Measurements from ENCODE around the gene SARDH. TPM values are rescaled to one million over a fixed set of nuclear protein-coding genes. Genes with fewer than 3 reads are reported as not detected.
A peak's percentile ranks its signal among the peaks of the same experiment; 100 is the strongest.

Gene SARDH
- total RNA-seq, 2 donors from 2014 or later = 3.5 to 7.5 TPM

DNA sequence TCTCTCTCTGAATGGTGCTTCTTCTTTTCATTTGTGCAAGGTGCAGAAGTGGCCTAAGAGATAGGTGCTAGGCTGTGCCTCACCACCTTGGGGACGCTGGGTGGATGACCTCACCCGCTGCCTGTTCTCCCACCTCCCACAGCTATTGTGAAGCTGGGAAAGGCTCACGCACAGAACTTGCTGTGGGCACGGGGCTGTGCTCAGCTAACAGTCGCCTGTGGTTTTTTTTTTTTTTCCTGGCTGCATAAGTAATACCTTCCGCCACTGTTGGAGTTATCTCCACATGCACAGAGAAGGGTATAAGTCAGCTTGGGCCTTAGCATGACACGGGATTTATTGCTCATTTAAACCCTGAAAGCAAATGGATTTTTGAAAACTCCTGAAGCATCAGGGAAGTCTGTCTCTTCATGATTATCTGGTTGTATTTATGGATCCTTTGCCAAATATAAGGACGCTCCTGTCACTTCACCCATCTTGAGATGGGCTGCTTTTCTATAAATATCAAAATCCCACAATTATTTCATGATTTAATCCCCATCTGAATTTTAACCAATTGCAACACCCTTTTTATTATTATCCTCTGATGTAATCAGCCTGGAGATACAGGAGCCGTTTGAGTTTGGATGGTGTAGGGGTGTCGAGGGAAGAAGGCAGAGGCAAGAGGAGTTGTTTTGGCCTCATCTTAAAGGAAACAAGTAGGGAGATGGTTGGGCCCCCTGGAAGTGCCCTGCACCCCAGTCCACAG lies 93.0 kb downstream of the SARDH start:
- DNase-seq (ENCODE audit: low spot score in 2 of 2) (no peak), ATAC-seq (no peak)
- Mint-ChIP-seq H3K27ac (no peak overlapping the region), H3K36me3 (no peaks in the 10 kb centered on the region), H3K9me3 (no peaks in the 10 kb centered on the region)

DNA sequence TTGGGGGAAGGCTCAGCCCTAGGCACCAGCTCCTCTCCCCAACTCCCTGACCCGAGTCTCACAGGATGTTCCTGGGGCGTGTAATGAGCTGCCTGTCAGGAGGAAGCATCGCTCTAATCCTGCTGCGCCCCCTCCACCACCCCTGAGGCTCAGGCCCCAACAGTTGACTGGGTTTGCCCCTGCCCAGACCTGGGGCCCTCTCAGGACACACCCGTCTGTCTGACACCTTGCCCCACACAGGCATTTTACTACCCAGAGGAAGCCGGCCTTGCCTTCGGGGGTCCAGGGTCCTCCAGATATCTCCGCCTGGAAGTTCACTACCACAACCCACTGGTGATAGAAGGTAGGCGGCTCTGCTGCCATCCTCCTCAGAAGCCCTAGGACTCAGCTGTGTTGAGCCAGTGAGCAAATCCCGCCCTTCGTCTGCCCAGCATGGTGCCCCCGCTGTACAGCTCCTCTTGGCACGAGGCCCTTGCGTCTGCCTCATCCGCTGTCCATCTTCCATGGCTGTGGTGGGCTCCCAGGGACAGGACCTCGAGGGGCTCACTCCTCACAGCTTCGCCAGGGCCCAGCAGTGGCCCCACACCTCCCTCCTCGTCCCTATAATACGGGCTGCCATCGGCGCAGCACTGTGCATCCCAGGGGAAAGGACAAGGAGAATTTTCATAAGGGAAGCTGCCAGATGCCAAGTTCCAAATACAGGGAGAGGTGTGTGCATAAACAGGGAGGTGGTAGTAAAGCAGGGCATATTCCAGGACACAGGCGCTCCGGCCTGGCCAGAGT lies 94.0 kb downstream of the SARDH start:
- ATAC-seq (no peak), DNase-seq (ENCODE audit: low spot score in 2 of 2) (no peak)
- H3K27ac Mint-ChIP-seq = no peak overlapping the region
- H3K36me3 Mint-ChIP-seq = no peaks in the 10 kb centered on the region
- H3K9me3 Mint-ChIP-seq = no peaks in the 10 kb centered on the region

DNA sequence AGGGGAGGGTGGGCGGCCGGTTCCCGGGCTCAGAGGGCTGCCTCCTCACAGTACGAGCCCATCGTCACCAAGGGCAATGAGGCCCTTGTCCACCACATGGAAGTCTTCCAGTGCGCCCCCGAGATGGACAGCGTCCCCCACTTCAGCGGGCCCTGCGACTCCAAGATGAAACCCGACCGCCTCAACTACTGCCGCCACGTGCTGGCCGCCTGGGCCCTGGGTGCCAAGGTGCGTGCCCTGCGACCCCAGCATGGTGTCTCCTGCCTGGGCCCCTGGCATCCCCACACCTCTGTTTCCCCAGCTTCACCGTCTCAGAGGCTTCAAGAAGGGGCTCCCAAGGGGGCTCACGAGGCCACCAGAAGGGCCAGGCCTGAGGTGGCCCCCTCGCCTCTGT lies 94.8 kb downstream of the SARDH start:
- DNase-seq (ENCODE audit: low spot score in 2 of 2) = no peak
- Mint-ChIP-seq H3K36me3 (no peaks in the 10 kb centered on the region), H3K9me3 (no peaks in the 10 kb centered on the region), H3K27ac (no peak overlapping the region)
- no peak for ATAC-seq

DNA sequence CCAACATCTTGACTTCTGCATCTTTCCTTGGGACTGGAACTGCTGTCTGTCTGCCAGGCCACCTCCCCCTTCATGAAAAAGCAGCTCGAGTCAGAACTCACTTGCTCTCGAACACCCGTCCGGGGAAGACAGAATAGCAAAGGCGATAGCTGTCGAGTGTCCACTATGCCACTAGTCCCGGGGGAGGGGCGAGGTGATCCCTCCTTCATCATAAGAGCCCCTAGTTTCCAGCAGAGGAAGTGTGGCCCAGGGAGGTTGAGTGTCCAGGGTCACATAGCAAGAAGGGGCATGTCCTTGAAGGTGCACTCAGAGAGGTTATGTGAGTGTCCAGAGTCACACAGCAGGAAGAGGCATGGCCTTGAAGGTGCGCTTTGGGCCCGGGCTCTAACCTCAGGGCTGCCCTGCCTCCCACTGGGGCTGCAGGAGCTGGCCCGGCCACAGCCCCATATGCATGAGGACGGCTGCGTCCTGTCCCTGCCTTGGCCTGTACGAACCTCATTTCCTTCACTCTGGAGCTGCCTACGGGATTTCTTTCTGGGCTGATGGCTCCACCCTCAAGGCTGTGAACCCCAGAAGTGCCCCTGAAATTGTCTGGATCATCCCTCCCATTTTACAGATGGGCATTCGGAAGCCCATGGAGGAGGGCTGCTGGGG lies 95.3 kb downstream of the SARDH start:
- no peak for ATAC-seq
- Mint-ChIP-seq H3K36me3 (no peaks in the 10 kb centered on the region), H3K9me3 (no peaks in the 10 kb centered on the region), H3K27ac (no peak overlapping the region)
- DNase-seq (ENCODE audit: low spot score in 2 of 2) = no peak

DNA sequence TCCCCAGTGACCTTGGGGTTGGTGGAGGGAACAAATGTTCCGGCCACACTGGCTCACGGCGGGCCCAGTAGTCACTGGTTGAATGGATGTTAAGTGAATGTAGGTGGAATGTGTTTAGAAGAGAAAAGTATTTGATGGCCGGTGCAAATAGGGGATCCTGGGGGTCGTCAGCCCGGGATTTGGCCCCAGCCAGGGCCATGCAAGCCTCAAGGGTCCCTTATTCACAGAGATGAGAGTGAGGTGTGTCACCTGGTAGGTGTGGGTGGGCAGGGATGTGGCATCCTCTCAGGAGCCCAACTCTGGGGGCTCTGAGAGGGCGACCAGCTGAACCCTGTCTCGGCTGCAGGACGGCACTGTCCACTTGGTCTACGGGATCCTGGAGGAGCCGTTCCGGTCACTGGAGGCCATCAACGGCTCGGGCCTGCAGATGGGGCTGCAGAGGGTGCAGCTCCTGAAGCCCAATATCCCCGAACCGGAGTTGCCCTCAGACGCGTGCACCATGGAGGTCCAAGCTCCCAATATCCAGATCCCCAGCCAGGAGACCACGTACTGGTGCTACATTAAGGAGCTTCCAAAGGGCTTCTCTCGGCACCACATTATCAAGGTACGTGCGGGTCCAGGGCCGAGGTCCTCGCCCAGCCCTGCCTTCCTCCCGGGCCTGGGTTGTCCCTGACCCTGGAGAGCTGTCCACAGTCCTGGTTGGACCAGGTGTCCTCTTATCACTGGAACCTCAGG lies 96.1 kb downstream of the SARDH start:
- no peaks in the 10 kb centered on the region for H3K36me3 Mint-ChIP-seq
- no peak for DNase-seq (ENCODE audit: low spot score in 2 of 2)
- no peaks in the 10 kb centered on the region for H3K9me3 Mint-ChIP-seq
- ATAC-seq = no peak
- H3K27ac Mint-ChIP-seq = peak overlapping the region in 1 of 2 donors; percentile 34

DNA sequence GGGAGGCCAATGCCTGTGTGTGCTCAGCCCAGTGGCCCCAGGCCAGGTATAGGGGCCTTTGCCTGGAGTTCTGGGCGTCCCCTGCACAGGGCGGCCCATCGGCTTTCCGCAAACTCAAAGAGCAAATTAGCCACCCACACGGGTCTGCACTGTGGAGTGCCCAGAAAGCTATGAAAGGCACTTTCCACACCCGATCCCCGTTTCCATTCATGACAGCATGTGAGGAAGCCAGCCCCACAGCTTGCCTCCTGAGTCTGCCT lies 96.8 kb downstream of the SARDH start:
- ATAC-seq (no peak), DNase-seq (ENCODE audit: low spot score in 2 of 2) (no peak)
- H3K36me3 Mint-ChIP-seq = no peaks in the 10 kb centered on the region
- no peaks in the 10 kb centered on the region for H3K9me3 Mint-ChIP-seq
- no peak overlapping the region for H3K27ac Mint-ChIP-seq

DNA sequence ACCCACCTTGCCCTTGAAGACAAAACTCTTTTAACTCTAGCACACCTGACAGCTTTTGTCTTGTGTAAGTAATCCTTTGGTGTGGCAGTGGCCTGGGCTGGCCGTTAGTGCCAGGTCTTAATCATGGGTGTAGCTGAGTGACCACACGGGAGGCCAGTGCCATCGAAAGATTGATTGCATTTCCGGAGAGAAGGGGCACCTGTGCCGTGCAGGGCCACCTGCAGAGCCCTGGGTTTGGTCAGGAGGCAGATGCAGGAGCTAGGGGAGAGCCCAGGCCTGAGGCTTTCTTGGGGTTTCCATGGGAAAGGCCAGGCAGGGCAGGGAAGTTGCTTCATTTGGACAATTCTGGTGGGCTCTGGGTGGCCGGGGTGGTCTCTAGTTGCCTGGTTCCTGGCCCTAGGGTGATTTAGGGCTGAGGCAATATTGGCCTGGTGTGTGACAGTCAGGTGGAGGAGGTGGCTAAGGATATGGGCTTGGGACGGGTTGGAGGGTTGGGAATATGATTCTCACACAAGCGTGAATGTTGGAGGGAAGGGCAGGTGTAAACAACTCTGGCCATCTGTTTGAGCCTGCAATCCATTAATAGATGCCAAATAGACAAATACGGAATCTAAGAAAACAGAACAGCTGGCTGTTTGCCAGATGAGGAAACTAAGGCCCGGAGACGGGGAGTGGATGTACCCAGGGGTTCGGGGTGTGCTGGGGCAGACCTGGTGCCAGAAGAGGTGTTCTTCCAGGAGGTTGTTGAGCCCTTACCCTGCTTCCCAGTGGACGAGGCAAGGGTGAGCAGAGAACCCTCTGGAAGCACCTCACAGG lies 97.4 kb downstream of the SARDH start:
- H3K36me3 Mint-ChIP-seq = no peaks in the 10 kb centered on the region
- H3K27ac Mint-ChIP-seq = no peak overlapping the region
- DNase-seq (ENCODE audit: low spot score in 2 of 2) (no peak), ATAC-seq (no peak)
- H3K9me3 Mint-ChIP-seq = no peaks in the 10 kb centered on the region

DNA sequence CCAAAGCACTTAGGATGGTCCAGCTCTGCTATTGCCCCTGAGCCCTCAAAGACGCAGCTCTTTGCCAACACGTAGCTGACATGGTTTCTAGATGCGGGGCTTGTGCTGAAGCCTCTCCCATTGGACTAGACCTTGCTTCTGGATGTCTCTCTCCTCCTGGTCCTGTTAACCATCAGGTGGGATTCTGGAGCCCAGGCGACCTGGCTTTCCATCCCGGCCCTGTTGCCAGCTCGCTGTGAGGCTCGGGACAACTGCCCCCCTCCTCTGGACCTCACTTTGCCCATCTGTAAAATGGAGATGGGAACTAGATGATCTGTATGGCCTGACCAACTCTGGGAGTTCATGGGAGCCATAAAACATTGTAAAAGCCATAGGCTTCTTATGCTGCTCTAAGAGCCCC lies 98.0 kb downstream of the SARDH start:
- Mint-ChIP-seq H3K9me3 (no peaks in the 10 kb centered on the region), H3K36me3 (no peaks in the 10 kb centered on the region), H3K27ac (no peak overlapping the region)
- DNase-seq (ENCODE audit: low spot score in 2 of 2) (no peak), ATAC-seq (no peak)

DNA sequence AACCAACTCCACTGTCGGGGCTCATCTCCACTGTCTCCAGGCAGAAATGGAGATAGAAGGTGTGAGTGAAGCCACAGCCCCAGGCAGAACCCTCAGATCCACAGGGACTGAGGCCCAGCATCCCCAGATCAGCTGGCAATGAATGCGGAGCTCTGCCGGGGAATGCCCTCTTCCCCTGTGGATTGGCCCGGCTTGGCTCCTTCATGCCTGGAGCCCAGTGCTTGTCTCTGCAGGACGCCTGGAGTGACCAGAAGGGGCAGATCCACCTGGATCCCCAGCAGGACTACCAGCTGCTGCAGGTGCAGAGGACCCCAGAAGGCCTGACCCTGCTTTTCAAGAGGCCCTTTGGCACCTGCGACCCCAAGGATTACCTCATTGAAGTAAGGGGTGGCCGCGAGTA lies 98.5 kb downstream of the SARDH start:
- DNase-seq (ENCODE audit: low spot score in 2 of 2) = no peak
- Mint-ChIP-seq H3K36me3 (no peaks in the 10 kb centered on the region), H3K9me3 (no peaks in the 10 kb centered on the region), H3K27ac (no peak overlapping the region)
- ATAC-seq = no peak

DNA sequence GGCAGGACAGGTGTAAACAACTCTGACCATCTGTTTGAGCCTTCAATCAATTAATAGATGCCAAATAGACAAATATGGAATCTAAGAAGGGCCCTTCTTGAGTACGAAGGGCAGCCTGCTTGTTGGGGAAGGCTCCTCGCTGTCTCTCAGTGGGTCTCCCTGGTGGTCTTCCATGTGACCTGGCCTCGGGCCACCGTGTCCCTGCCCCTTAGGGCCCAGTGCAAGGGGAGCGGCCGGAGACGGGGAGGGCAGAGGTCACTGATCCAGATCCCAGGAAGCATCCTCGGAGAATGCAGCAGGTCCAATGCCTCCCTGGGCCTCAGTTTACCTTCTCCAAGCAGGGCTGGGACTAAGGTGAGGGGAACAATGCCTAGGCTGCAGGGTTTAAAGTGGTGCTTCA lies 99.4 kb downstream of the SARDH start:
- H3K9me3 Mint-ChIP-seq = no peaks in the 10 kb centered on the region
- peak overlapping the region in 1 of 2 donors; percentile 49 for H3K27ac Mint-ChIP-seq
- no peaks in the 10 kb centered on the region for H3K36me3 Mint-ChIP-seq
- ATAC-seq (no peak), DNase-seq (ENCODE audit: low spot score in 2 of 2) (no peak)

DNA sequence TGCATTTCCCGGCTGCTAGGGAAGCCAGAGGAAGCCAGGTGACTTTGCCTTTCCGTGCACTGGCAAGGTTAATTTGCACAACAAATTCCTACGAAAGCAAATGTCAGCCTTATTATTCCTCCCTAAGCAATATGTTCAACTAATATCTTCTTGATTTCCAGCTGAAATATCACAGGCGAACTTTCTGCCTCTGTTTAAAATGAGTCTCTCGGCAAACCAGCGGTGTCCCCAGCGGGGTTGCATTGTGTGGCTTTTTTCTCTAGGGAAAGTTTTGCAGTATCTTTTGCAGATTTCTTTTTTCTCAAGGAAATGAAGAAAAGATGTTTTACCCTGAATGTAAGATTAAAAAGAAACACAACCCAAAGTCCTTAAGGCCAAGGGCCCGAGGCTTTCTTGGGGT lies 100.1 kb downstream of the SARDH start:
- no peak for DNase-seq (ENCODE audit: low spot score in 2 of 2)
- no peaks in the 10 kb centered on the region for H3K9me3 Mint-ChIP-seq
- H3K36me3 Mint-ChIP-seq = no peaks in the 10 kb centered on the region
- H3K27ac Mint-ChIP-seq = peak overlapping the region in 1 of 2 donors; percentile 49
- ATAC-seq = no peak

DNA sequence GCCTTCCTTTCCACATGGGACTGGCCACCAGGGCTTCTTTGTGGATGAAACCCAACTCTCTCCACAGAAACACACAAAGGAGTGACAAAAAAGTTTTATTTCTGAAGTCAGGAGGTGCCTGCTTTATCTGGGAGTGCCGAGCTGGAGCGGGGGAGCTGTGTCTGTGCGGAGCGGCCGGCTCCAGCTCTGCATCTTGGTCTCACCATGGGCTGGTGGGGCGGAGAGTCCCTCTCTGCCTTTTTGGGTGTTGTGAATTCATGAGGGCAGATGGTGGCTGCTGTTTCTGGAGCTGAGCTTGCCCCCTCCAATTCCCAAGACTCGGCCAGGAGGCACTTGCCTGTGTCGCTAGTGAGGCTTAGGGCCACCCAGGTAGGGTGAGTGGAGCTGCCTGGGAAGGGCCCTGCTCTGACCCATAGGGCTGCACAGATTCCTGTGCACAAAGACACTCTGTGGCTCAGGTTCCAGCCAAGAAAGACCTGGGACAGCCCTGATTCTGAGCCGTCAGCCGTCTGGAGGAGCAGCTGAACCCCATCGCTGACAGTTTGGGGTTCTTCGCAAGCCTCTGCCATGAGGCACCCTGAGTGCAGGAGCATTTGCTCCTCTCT lies 100.6 kb downstream of the SARDH start:
- no peak overlapping the region for H3K27ac Mint-ChIP-seq
- no peaks in the 10 kb centered on the region for H3K9me3 Mint-ChIP-seq
- ATAC-seq (no peak), DNase-seq (ENCODE audit: low spot score in 2 of 2) (no peak)
- no peaks in the 10 kb centered on the region for H3K36me3 Mint-ChIP-seq

DNA sequence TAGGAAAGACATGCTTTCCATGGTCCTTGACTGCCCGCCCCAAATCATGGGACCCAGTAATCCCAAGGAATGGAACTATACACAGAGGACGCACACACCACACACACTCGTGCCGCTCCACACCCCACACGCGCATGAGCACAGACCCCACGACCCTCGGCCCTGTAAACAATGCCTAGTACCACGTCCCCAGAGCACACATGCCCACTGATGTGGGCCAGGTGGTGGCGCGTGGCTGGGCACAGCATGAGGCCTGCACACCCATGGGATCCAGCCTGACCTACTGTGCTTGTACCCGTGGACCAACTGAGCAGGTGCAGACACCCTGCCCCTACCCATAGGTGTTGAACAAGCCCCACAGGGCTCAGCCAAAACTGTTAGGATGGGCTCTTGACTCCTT lies 101.2 kb downstream of the SARDH start:
- Mint-ChIP-seq H3K9me3 (no peaks in the 10 kb centered on the region), H3K27ac (no peak overlapping the region), H3K36me3 (no peaks in the 10 kb centered on the region)
- DNase-seq (ENCODE audit: low spot score in 2 of 2) (no peak), ATAC-seq (no peak)

DNA sequence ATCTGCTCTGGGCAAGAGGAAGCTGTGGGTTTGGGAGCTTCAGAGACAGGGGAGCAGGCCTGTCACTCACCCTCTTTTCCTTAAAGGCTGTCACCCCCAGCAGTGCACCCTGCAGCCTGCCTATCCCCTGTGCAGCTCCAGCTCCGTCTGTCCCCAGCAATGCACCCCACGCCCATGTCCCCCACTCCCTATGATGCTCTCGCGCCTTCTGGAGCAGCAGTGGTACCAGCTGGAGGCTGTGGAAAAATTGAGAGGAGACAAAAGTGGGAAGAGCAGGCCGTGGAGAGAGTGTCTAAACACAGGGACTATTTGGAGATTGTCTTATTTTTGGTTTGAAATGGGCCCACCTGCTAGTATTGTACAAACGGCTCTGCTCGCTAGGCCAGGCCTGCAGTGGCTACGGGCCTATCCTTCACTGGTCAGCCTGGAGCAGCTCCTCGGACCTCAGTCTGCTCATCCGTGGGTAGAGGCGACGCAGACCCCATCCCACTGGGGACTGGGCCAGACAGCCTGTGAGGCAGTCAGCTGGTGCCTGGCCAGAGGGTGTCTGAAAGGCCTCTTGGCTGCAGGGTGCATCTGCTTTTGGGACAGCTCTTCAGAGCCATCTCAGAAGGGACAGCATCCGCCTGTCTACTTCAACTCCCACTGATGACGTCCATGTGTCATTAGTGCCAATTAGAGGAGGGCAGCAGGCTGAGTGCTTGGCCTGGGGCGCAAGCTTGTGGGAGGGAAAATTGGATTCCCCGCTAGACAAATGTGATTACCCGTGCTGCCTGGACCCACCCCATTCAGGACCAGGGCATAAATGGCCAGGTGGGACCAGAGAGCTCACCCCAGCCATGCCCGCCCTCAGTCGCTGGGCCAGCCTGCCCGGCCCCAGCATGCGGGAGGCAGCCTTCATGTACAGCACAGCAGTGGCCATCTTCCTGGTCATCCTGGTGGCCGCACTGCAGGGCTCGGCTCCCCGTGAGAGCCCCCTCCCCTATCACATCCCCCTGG lies 102.3 kb downstream of the SARDH start, which contains the start of gene DBH:
DBH (plus strand) TSS at position 831 of the 999 bp plus-strand sequence; CDS start at position 840, 9 bp downstream.
- Mint-ChIP-seq H3K9me3 (no peaks in the 10 kb centered on the region), H3K36me3 (no peaks in the 10 kb centered on the region), H3K27ac (no peak within 1 kb of the TSS)
- no peak for ATAC-seq
- DNase-seq (ENCODE audit: low spot score in 2 of 2) = no peak

DNA sequence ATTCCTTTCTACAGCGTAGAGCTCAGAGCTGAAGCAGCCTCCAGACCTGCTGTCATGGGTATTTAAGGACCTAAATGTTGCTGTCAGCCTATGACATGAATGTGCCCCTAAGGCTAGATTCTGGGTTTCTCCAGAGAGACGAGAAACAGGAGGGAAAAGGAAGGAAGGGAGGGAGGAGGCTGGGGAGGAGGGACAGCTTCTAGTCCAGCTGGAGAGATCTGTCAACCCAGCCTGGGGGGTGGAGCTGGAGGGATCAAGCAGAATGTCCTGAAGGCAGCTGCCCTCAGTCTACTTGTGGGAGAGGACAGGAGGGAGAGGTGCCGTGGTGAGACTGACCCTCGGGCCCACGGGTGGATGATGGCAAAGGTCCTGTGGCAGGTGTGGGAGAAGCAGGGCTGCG lies 103.1 kb downstream of the SARDH start:
- Mint-ChIP-seq H3K36me3 (no peaks in the 10 kb centered on the region), H3K9me3 (no peaks in the 10 kb centered on the region), H3K27ac (no peak overlapping the region)
- no peak for DNase-seq (ENCODE audit: low spot score in 2 of 2)
- no peak for ATAC-seq
